GM12865 (cell line): Measurements from ENCODE around the gene BRD3.

Experiments
- DNase-seq: peaks from one replicate; pipeline ENCODE4 v3.0.0; 2010; ENCODE audit warnings: low read depth
- H3K4me3 ChIP-seq: 2 replicates; pipeline ENCODE4 v1.5.1; 2011; ENCODE audit warnings: mild to moderate bottlenecking, low read depth, low read length, control low read depth
- TF ChIP-seq, protein P1 (sequence below): IDR thresholded peaks from 2 replicates; pipeline ENCODE4 v1.5.1; 2011; ENCODE audit warnings: low read length, control low read depth, low read depth, inconsistent platforms; ENCODE audit not compliant: insufficient read depth; ENCODE audit errors: missing control alignments

Gene BRD3

GRCh38 chr9:134061688-134062371 is 6.0 kb downstream of the BRD3 start:
- TF ChIP-seq, protein P1, sequence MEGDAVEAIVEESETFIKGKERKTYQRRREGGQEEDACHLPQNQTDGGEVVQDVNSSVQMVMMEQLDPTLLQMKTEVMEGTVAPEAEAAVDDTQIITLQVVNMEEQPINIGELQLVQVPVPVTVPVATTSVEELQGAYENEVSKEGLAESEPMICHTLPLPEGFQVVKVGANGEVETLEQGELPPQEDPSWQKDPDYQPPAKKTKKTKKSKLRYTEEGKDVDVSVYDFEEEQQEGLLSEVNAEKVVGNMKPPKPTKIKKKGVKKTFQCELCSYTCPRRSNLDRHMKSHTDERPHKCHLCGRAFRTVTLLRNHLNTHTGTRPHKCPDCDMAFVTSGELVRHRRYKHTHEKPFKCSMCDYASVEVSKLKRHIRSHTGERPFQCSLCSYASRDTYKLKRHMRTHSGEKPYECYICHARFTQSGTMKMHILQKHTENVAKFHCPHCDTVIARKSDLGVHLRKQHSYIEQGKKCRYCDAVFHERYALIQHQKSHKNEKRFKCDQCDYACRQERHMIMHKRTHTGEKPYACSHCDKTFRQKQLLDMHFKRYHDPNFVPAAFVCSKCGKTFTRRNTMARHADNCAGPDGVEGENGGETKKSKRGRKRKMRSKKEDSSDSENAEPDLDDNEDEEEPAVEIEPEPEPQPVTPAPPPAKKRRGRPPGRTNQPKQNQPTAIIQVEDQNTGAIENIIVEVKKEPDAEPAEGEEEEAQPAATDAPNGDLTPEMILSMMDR: no peak
- no peak overlapping the region for H3K4me3 ChIP-seq
- no peak for DNase-seq

DNA sequence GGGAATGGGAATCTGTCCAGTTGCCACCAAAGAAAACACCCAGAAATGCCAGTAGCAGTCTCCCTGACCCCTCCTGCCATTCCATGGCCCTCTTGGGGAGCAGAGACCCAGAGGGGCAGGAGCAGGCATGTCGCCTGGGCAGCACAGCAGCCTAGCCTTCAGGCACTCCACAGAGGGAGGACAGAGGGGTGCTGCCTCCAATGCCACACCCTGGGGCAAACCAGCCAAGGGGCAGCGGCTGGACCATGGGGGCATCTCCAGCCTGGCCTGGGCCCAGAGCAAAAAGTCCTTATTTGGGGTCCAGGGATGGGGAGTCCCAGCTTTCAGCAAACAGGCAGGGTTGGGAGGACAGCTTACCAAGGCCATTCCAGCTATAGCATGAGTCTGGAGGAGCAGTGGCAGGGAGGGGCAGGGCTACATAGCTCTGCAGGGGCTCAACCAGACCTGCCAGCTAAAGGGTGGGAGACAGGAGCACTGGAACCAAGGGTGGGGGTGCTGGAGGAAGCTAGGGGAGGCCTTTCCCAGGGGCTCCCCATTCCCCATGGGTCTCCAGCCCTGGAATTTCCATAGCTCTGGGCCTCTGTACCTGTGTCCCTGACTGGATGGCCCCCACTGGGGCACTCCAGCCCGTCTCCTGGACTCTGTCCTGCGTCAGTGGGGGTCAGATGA is 6.7 kb downstream of the BRD3 start:
- TF ChIP-seq, protein P1: no peak
- no peak for DNase-seq

DNA sequence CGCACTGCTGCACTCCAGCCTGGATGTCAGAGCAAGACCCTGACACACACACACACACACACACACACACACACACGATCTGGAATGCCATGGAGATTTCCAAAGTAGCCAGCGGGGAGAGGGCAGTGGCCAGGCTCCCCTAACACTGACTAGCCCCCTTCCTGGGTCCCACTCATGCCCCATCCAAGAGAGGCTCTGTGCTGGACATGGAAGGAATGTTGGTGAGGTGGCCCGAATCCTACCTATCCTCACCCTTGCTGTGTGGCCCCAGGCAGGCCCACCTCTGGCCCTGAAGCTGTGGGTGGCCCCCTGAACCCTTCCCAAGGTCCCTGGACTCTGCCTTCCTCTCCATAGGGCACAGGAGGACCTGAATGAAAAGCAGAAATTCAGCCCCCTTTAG is 7.3 kb downstream of the BRD3 start:
- no peak overlapping the region for H3K4me3 ChIP-seq
- no peak for DNase-seq
- TF ChIP-seq, protein P1: no peak

More for the DNA sequence above, 6.7 kb downstream of the BRD3 start:
- H3K4me3 ChIP-seq: no peak overlapping the region

DNA sequence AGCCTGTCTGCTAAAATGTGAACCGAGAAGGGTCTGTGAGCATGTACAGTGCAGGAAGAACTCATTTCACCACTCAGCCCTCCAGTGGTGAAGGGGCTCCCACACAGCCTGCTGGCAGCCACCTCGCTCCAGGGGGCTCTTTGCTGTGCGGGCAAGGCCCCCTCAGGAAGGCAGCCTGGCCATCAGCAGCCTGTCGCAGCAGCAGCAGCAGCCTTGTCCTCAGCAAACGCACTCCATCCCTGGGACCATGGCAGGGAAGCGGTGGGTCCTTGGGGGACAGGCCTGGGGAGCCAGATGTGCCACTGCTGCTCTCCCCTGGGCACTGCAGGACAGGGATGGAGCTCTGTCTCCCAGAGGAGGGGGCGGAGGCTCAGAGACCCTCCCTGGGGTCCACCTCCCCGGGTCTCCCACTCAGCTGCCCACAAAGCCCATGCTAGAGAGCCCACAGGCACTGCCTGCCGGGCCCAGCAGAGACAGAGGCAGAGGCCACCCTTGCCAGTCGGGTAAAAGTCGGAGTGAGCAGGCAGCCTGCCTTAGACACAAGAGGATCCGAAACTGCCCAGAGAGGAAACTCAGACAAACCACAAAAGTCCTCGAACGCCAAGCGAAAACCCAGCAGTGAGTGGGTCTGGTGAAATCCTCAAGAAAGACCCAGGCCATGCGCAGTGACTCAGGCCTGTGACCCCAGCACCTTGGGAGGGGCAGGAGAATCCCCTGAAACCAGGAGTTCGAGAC is 8.0 kb downstream of the BRD3 start:
- DNase-seq: peak; percentile 88
- TF ChIP-seq, protein P1: no peak
- no peak overlapping the region for H3K4me3 ChIP-seq

DNA sequence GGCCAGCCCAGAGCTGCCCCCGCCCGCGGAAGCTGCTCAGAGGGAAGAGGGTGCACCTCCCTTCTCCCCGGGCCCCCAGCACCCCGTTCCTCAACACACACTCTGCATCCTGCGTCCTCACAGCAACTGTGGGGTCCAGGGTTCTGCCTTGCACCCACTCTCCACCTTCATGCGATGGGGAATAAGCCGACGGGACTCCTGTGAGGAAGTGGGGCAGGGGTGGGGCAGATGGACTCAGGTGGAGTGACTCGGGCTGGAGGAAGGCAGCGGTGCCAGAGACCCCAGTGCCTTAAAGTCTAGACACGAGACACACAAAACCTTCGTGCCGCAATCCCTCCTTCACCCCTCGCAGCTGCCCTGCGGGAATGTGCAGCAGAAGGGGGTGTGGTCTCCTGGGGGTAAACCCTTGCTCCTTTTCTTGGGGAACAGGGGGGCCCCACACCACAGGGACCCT is 8.6 kb downstream of the BRD3 start:
- no peak overlapping the region for H3K4me3 ChIP-seq
- TF ChIP-seq, protein P1: no peak
- no peak for DNase-seq

DNA sequence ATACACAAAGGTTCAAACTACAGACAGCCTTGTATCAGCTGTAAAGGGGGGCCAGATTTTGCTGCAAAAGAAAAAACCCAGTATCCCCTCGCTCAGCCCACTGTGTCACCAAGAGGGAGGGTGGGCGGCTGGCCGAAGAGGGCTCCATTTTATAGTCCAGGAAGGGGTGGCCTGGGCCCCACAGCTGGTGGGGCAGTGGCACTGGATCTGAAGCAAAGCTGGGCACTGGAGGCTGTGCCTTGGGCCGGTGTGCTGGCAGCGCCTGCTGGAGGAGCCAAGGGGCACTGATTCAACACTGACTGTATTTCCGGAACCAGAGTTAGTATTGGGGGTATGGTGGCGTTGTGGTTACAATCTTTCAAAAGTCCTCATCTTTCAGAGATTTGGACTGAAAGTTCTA is 9.1 kb downstream of the BRD3 start:
- DNase-seq: no peak
- TF ChIP-seq, protein P1: no peak
- H3K4me3 ChIP-seq: no peak overlapping the region
